NCI-H1694 (cell line): ENCODE data around the gene ABCA7.
"Not testable (repeated sequence)": the region's sequence is repeated elsewhere in the genome, so short reads cannot be mapped to it uniquely, and the experiment has no call there.

Experiments
- DNase-seq: peaks from one replicate; lab custom pipeline; 2025; lab: John Stamatoyannopoulos, UW

Gene ABCA7

DNA sequence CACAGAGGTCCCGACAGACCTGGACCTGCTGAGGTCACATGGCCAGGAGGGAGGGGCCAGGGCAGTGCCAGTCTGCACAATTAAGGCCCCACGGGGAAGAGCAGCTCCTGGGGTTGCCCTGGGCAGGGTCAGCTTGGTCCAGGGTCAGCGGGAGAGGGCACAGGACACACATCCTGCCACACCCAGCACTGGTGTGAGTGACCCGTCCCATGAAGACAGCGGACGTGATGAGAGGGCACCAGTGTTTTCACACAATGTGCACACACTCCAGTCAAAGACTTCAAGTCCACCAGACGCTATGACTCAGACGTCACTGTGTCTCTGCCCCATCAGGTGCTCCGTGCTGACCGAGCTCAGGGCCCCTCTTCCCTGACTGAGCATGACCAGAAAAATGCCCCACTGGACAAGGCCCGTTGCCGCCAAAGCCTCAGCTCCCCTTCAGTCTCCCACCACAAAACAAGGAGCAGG, 23.2 kb upstream of the ABCA7 start:
- DNase-seq: no peak

DNA sequence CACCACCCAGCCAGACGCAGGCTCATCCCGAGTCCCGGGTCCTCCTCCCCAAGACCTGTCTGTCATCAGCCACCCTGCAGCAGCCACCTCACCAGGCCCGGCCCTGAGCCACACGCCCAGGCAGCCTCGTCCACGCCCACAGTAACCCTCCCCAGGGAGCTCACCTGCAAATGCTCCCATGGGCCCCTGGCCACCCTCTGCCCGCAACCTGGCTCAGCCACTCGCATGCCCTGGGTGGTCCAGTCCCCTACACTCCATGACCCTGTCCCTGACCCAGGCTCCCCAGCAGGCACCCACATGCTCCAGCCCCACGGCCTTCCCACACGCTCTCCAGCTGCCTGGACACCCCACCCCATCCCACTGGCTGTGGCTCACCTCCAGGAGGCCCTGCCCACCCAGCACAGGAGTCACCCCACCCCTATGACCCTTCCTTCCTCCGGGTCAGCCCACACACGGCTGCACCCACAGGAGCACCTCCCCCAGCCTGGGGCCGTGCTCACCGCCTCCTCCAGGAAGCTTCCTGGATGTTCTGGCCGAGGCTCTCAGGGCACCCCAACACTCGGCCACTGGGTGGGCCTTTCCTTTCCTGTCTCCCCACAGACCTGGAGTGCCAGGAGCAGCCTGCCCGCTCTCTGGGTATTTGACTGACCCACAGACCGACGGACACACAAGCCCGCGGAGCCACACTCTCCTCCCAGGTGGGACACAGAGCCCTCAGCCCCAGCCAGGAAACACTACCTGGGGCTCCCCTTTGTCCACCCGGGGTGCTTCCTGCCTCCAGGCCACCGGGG, 22.6 kb upstream of the ABCA7 start:
- no peak for DNase-seq

DNA sequence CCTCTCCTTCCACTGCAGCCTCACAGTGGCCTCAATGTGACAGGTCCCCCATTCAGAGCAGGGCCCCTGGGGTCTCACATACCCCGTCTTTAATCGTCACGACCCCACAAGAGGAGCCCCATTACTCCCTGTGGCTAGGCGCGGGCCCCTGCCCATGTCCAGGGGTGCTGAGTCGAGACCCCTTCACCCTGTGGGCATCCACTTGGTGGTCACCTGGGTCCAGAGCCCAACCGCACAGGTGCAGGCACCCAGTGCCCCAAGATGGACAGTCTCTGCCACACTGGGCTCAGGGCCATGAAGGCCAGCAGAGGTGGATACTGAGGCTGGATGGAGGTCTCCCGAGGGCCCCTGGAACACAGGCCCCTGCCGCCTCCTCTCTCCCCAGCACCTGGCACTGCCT, 22.0 kb upstream of the ABCA7 start:
- DNase-seq: no peak

DNA sequence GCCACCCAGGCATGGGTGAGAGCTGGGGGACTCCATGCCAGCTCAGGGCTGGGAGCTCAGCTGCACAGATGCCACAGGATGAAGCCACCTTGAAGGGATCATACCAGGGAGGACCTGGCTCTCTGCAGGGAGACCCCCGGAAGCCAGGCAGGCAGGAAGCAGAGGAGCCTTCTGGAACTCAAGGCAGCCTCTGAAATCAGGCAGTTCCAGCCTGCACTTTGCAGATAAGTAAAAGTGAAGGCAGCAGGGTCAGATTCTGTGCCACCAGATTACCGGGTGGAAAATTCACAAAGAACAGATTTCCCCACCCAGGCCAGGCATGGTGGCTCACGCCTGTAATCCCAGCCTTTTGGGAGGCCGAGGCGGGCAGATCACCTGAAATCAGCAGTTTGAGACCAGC, 21.5 kb upstream of the ABCA7 start:
- no peak for DNase-seq

DNA sequence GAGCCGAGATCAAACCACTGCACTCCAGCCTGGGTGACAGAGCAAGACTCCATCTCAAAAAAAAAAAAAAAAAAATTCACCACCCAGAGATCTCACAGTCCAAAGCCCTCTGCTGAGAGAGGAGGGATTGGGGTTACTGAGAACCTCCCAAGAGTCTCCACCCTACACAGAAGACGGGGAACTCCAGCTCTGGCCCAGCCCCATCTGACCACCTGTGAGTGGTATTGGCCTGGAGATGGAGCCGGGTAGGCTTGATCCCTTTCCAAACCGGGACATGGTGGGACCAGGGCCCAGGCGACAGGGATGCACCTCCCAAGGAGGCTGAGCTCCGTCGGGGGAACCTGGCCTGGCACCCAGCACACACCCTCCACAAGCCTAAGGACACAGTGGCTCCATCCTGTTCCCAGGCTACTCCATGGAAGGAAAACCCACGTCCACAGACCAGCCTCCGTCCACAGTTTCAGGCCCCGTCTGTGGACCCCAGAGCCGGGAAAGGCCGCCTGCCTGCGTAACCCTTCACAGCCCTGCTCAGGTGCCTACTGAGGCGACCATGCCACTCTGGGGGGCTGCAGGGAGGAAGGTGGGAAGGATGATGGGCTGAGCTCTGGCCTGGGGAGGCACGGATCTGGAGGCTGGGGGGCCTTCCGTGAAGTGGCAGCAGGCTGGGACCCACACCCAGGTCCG, 20.8 kb upstream of the ABCA7 start:
- DNase-seq: no peak

DNA sequence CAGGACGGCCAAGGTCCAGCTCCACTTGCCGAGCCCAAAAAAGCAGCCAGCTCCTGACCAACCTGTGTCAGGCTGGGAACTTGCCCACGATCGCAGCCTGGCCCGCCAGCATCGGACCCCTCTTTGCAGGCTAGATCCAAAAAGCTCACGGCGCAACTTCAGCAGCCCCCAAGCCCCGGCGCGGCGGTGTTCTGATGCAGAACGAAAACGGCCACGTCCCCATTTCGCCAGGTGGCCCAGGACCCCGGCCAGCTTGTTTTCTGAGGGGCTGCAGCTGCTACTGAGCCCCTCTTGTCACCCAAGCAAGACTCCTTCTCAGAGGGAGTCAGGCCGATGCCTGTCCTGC, 20.3 kb upstream of the ABCA7 start:
- no peak for DNase-seq

DNA sequence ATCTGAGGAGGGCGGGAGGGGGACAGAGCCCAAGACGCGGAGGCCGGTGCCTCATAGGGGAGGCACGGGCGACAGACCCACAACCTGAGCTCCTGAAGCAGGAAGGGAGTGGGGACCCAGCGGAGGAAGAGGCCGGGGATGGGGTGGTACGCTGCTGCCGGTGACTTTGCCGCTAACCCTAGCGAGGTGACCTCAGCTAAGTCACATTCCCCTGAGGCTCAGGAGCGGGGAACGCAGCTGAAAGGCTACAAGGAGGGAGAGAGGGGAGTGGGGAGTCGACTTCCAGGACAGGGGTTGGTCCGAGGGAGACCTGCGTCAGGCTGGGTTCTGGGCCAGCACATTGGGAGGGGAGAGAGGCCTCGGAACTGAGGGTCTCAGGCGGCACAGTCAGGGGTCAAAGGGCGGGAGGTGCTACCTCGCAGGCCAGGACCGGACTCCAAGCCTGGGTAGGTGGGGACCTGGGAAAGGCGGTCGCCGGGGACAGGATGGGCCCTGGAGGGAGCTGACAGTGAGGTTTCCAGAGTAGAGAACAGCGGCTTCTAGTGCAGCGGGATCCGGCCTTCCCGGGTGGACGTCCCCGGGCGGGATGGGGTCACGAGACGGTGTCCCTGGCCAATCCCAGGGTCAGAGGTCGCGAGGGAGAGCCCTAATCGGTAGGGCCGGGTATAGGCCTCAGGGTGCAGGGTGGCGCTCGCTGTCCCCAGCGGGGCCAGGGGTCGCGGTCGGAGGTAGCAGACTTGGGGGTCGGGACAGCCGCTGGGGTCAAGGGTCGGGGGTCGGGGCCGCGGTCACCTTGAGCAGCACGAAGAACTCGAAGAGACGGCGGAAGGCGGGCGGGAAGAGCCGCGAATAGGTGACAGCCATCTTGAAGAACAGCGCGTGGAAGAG, 19.7 kb upstream of the ABCA7 start:
- DNase-seq: no peak

DNA sequence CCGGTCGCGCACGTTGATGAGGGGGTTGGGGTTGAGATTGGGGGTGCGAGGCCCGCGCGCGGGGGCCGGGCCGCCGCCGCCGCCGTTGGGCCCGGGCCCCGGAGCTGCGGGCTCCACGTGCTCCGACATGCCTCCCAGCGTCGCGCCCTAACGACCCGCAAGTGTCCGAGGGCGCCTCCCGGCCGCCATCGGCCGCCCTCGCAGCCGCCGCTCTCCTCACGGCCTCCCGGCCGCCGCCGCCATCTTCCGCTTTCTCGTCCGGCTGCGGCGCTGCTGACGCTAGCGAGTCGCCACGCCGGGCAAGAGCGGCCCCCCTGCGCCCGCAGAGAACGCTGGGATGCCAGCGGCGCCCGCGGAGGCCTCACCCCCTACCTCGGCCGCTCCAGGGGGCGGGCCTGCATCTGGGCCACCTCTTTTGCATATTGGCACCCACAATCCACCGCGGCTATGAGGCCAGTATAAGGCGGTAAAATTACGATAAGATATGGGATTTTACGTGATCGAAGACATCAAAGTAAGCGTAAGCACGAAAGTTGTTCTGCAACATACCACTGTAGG, 19.0 kb upstream of the ABCA7 start, which contains the start of gene TMEM259:
Gene TMEM259, minus strand, starts transcription at position 256 of the 558 bp plus-strand sequence. Its CDS starts 127 bp downstream, at position 129.
- peak; percentile 86 for DNase-seq

DNA sequence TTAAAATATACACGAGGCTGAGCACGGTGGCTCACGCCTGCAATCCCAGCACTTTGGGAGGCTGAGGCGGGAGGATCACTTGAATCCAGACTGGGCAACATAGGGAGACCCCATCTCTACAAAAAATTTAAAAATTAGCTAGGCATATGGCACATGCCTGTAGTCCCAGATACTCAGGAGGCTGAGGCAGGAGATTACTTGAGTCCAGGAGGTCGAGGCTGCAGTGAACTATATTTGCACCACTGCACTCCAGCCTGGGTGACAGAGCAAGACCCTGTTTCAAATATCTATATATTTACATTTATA, 16.1 kb upstream of the ABCA7 start:
- not testable (repeated sequence) for DNase-seq

DNA sequence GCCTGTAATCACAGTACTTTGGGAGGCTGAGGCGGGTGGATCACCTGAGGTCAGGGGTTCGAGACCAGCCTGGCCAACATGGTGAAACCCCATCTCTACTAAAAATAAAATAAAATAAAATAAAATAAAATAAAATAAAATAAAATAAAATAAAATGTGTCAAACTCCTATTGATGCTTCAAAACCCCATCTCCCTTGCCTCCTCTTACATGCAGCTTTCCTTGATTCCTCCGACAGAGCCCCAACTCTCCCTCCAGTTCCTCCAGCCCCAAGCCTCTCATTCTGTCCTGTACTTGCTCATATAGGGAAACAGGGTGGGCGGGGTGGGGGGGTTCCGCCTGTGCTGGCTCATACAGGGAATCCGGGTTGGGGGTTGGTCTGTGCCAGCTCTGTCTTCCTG, 14.8 kb upstream of the ABCA7 start:
- DNase-seq: not testable (repeated sequence)

DNA sequence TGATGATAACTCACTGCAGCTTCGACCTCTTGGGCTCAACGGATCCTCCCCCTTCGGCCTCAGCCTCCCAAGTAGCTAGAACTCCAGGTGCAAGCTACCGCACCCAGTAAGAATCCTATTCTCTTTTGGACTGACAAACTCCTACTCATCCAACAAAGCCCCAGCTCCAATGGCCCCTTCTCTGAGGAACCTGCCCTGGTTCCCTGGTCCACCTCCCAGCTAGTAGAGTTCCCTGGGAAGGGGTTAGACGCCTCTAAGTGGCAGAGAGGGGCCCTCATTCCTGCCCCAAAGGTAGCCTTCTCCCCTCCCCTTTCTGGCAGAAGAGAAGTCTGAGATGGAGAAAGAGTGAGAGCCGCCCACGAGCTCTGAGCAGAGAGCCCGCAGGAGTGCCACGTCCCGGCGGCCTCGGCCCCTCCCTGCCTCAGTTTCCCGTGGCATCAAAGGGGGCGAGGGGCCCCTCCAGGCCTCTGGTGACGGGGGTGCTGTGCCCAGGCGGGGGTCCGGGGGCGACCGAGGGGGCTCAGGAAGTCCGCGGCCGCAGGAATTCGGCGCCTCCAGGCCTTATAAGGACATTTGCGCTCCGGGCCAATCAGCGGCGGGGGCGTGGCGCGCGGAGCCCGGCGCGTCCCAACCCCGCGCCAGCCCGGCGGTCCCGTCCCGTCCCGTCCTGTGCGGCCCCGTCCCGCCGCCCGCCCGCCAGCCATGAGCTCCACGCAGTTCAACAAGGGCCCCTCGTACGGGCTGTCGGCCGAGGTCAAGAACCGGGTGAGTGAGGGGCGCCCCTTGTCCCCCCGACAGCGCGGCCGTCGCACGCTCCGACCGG, 13.7 kb upstream of the ABCA7 start, which contains the start of gene CNN2:
Gene CNN2, plus strand, starts transcription at position 649 of the 823 bp plus-strand sequence. Its CDS starts 54 bp downstream, at position 703.
- DNase-seq: no peak

DNA sequence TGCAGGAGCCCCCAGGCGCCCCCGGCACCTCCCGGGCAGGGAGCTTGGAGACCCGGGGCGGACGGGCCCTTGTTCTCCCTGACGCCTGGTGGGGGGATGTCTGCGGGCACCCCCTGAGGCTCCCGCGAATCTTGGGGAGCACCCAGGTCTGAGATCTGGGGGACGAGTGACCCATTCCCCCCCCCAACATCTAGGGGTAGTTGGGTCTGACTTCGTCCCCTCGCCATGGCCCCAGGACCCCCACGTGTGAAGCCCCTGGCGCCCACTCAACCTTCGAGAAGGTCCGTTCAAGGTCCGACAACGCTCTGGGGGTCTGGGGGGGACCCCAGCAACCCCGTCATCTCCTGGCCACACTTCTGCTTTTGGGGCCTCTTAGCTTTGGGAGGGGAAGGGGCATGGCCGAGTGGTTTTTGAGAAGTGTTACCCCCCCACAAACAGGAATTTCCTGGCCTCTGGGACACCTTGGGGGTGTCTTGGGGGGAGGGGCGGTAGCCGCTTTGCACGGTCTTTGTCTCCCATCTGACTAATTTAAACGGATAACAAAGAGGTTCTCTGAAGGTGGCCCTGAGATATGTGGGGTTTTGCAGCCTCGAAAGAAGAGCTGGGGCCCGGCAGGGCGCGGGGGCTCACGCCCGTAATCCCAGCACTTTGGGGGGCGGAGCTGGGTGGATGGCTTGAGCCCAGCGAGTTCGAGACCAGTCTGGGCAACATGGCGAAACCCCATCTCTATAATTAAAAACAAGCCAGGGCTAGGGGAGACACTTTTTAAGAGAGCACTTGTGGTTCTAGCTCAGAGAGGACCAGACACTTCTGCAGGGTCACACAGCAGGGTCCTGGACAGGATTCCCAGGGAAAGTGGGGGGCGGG, 12.9 kb upstream of the ABCA7 start:
- no peak for DNase-seq

DNA sequence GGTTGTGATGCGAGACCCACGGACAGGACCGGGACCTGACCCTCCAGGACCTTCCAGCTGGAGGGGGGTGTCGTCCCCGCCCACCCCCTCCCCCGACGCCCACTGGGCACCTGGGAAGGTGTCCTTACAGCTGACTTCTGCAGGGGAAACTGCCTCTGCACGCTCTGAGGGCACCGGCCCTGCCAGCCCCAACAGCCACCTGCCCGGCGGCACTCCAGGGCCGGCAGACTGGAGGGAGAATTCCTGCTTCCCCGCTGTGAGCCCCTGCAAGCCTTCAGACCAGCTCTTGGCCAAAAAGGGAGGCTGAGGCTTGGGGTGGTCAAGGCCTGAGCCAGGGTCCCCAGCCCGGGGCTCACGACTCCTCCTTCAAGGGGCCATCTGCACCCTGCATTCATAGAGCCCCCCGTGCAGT, 12.3 kb upstream of the ABCA7 start:
- no peak for DNase-seq

DNA sequence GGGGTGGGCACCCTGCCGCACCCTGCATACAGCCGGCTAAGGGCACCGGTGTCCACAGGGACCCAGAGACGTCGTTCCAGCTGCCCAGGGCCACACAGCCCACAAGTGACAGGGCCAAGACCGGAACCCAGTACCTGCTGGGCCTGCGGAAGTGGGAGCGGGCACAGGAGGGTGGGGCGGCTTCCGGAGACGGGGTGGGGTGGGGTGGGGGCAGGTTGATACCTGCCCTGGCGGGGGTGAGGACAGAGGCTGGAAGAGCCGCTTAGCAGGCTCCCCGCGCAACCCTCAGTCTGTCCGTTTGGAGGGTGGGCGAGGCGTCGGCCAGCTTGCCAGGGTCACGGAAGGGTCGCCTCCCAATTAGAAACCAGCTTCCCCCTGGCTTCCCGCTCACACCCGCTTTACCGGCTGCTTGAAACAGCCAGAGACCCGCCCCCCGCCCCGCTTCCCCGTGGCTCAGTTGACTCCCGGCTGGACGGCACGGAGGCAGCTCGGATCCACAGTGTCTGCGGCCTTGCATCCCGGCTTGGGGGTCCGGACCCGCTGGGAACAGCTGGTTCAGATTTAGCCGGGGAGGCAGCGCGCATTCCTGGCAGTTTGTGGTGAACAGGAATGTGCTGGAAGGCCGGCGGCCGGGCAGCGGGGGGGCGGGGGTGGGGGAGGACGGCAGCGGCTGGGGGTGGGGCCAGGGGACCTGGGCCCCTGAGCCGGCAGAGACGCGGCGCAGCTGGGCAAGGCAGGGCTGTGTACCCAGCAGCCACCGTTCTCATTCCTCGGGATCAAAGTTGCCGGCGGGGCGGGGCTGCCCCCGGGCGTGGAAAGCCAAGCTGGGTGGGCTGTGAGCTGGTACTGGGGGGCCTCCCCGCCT, 11.6 kb upstream of the ABCA7 start:
- DNase-seq: no peak

DNA sequence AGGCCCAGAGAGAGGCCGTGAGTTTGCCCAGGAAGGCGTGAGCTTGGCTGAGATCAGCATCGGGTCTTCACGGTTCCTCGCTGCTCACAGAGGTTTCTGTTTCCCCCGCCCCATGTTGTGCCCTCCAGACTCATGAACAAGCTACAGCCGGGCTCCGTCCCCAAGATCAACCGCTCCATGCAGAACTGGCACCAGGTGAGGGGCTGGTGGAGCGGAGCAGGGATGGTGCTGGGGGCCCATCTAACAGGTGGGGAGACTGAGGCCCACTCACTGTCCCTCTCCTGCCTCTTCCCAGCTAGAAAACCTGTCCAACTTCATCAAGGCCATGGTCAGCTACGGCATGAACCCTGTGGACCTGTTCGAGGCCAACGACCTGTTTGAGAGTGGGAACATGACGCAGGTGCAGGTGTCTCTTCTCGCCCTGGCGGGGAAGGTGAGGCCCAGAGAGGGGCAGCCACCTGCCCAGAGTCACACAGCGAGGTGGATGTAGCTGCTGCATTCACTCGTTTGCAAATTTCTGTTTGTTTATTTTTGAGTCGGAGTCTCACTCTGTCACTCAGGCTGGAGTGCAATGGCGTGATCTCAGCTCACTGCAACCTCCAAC, 7.5 kb upstream of the ABCA7 start:
- DNase-seq: no peak

DNA sequence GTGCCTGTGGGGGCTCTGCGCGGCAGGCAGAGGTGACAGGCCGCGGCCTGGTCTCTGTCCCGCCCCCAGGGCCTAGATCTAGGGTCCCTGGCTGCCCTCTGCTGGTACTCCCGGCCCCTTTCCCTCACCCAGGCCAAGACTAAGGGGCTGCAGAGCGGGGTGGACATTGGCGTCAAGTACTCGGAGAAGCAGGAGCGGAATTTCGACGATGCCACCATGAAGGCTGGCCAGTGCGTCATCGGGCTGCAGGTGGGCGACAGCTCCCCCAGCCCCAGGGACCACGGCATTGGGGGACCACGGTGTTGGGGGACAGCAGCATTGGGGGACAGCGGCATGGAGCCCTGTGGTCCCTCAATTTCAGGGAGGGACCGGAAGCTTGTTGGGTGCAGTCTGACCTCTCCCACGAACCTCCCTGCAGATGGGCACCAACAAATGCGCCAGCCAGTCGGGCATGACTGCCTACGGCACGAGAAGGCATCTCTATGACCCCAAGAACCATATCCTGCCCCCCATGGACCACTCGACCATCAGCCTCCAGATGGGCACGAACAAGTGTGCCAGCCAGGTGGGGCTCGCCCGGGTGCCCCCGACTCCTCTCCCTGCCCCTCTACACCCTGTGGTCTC, 3.8 kb upstream of the ABCA7 start:
- DNase-seq: no peak

DNA sequence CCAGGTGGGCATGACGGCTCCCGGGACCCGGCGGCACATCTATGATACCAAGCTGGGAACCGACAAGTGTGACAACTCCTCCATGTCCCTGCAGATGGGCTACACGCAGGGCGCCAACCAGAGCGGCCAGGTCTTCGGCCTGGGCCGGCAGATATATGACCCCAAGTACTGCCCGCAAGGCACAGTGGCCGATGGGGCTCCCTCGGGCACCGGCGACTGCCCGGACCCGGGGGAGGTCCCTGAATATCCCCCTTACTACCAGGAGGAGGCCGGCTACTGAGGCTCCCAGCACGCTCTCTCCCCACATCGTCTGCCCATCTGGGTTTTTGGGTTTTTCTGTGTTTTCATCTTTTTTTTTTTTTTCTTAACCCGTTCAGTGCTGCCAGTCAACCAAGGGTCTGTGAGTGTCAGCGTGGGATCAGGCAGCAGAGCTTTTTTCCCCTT, 2.3 kb upstream of the ABCA7 start:
- no peak for DNase-seq

DNA sequence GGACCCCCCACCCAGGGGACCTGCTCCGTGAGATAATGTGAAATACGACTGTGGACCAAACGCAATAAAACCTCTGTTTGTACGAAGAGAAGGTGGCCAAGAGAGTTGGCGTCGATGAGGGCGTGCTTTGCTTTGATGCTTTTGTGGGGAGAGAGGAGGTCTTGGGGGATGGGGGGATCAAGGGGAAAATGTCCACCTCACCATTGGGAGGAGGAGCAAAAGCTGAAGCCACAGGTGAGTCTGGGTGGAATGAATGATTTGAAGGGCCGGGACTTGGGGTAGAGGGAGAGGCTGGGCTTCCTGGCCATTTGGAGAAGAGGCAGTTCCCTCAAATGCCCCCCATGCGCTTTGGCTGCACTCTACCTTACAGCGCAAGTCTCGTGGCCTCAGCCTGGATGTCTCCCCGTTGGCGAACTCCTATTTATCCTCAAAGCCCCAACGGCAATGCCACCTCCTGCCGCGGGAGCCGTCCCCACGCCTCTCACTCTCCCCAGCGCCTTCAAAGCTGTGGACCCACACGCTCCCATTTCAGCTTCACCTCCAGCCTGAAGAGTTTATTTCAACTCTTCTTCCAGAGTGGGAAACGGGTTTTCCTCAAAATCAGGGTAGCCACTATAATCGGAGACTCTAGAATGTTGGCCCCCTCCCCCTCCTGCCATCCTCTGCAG, 795 bp upstream of the ABCA7 start:
- DNase-seq: no peak
